Activated T-helper 9 cell treated with anti-CD3 and anti-CD28 coated beads, Interleukin-2, amount 50 U/mL, for 16 hours (primary cell): ENCODE measurements around the gene DYNC1I1.

Experiments
- DNase-seq: peaks from one replicate; pipeline ENCODE4 v3.0.0-alpha.2; 2020; ENCODE audit warnings: low read depth

The DYNC1I1 gene

GRCh38 chr7:96085953-96086352 lies 313.6 kb downstream of the DYNC1I1 start:
- DNase-seq = no peak

GRCh38 chr7:96088579-96088978 lies 316.2 kb downstream of the DYNC1I1 start:
- DNase-seq = no peak

- DNase-seq = no peak
Observed at GRCh38 chr7:96089511-96089910, 317.2 kb downstream of the DYNC1I1 start.

- DNase-seq = no peak
Observed at GRCh38 chr7:96090756-96091155, 318.4 kb downstream of the DYNC1I1 start.

- DNase-seq = no peak
Observed at GRCh38 chr7:96093435-96093834, 321.1 kb downstream of the DYNC1I1 start.

GRCh38 chr7:96097835-96098234 lies 325.5 kb downstream of the DYNC1I1 start:
- no peak for DNase-seq

- DNase-seq = no peak
Observed at GRCh38 chr7:96100737-96101136, 328.4 kb downstream of the DYNC1I1 start.

GRCh38 chr7:96102096-96102811 lies 329.9 kb downstream of the DYNC1I1 start:
- no peak for DNase-seq

GRCh38 chr7:96104984-96105383 lies 332.6 kb downstream of the DYNC1I1 start:
- DNase-seq = no peak

GRCh38 chr7:96111405-96111804 lies 339.1 kb downstream of the DYNC1I1 start:
- no peak for DNase-seq

GRCh38 chr7:96114190-96114589 lies 341.8 kb downstream of the DYNC1I1 start:
- DNase-seq = no peak

- DNase-seq = no peak
Observed at GRCh38 chr7:96116173-96116572, 343.8 kb downstream of the DYNC1I1 start.

- no peak for DNase-seq
Observed at GRCh38 chr7:96118449-96119001, 346.2 kb downstream of the DYNC1I1 start.

- DNase-seq = no peak
Observed at GRCh38 chr7:96120445-96121225, 348.3 kb downstream of the DYNC1I1 start.

- DNase-seq = no peak
Observed at GRCh38 chr7:96121752-96122151, 349.4 kb downstream of the DYNC1I1 start.

GRCh38 chr7:96122746-96123145 lies 350.4 kb downstream of the DYNC1I1 start:
- no peak for DNase-seq

GRCh38 chr7:96126382-96126781 lies 354.0 kb downstream of the DYNC1I1 start:
- DNase-seq = no peak

- DNase-seq = no peak
Observed at GRCh38 chr7:96127746-96128145, 355.4 kb downstream of the DYNC1I1 start.

GRCh38 chr7:96131525-96131924 lies 359.2 kb downstream of the DYNC1I1 start:
- no peak for DNase-seq

GRCh38 chr7:96135241-96135640 lies 362.9 kb downstream of the DYNC1I1 start:
- DNase-seq = no peak

- DNase-seq = no peak
Observed at GRCh38 chr7:96136600-96137239, 364.4 kb downstream of the DYNC1I1 start.

- no peak for DNase-seq
Observed at GRCh38 chr7:96143495-96144259, 371.3 kb downstream of the DYNC1I1 start.
